Spleen (tissue), 7 donors: ENCODE results near the gene GRIK4.

Experiments used
- POLR2A ChIP-seq, 3 donors: fragments of 450-650 bp; IDR thresholded peaks; one replicate each; pipeline ENCODE4 v1.5.1; 2017; ENCODE audit warnings: antibody characterized with exemption in 3 of 3, mild to moderate bottlenecking in 1 of 3
- POLR2AphosphoS5 ChIP-seq, 3 donors: sonication (generic); formaldehyde crosslinking; IDR thresholded peaks; one replicate each; pipeline ENCODE4 v1.5.1; 2017; ENCODE audit warnings: antibody characterized with exemption in 3 of 3
- TF ChIP-seq, protein P1 (sequence below), 11 experiments: fragments of 200-600 bp in 7 of 11; fragments of 450-650 bp in 4 of 11; sonication (generic) in 4 of 11; IDR thresholded peaks in 8 of 11; conservative IDR thresholded peaks in 3 of 11; 1 replicate in 7 of 11; 2 replicates in 4 of 11; pipeline versions ENCODE4 v1.4.0 to v1.8.0; 2016 to 2021; ENCODE audit warnings: antibody characterized with exemption in 11 of 11, inconsistent platforms in 4 of 11, mild to moderate bottlenecking in 1 of 11
- donor health status: DM: no; HTN: no; CAD: no; lungs with moderate emphysema.
- donor health status: DM: no; HTN: no; CAD: no.
- donor health status: DM: no; HTN: no; CAD: no.

DNA sequence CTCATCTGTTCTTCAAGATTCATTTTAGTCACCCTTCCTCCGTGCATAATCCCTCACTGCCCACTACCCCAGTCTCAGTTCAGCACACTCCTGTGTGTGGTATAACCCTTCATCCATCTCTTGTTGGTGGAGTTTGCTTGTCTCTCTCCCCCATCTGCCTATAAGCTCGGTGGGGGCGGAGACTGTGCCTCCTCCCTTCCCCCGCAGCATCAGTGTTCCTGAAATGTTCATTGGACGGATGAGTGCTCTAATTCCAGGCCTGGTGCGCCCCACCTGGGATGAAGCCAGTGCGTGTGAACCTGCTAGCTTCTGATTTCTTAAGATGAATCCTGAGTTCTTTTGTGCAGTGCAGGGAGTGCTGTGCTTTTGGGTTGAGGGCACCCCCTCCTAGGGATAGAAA lies 100.0 kb downstream of the GRIK4 start:
- TF ChIP-seq, protein P1, sequence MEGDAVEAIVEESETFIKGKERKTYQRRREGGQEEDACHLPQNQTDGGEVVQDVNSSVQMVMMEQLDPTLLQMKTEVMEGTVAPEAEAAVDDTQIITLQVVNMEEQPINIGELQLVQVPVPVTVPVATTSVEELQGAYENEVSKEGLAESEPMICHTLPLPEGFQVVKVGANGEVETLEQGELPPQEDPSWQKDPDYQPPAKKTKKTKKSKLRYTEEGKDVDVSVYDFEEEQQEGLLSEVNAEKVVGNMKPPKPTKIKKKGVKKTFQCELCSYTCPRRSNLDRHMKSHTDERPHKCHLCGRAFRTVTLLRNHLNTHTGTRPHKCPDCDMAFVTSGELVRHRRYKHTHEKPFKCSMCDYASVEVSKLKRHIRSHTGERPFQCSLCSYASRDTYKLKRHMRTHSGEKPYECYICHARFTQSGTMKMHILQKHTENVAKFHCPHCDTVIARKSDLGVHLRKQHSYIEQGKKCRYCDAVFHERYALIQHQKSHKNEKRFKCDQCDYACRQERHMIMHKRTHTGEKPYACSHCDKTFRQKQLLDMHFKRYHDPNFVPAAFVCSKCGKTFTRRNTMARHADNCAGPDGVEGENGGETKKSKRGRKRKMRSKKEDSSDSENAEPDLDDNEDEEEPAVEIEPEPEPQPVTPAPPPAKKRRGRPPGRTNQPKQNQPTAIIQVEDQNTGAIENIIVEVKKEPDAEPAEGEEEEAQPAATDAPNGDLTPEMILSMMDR (IDR thresholded peaks at IDR 0.05 in 8 of 11, conservative IDR thresholded peaks at IDR 0.05 in 3 of 11) = no peak
- TF ChIP-seq POLR2A (IDR thresholded peaks at IDR 0.05) (no peak), POLR2AphosphoS5 (IDR thresholded peaks at IDR 0.05) (no peak)
